ENCODE measurements around the gene GRK1.

GRK1 gene

DNA sequence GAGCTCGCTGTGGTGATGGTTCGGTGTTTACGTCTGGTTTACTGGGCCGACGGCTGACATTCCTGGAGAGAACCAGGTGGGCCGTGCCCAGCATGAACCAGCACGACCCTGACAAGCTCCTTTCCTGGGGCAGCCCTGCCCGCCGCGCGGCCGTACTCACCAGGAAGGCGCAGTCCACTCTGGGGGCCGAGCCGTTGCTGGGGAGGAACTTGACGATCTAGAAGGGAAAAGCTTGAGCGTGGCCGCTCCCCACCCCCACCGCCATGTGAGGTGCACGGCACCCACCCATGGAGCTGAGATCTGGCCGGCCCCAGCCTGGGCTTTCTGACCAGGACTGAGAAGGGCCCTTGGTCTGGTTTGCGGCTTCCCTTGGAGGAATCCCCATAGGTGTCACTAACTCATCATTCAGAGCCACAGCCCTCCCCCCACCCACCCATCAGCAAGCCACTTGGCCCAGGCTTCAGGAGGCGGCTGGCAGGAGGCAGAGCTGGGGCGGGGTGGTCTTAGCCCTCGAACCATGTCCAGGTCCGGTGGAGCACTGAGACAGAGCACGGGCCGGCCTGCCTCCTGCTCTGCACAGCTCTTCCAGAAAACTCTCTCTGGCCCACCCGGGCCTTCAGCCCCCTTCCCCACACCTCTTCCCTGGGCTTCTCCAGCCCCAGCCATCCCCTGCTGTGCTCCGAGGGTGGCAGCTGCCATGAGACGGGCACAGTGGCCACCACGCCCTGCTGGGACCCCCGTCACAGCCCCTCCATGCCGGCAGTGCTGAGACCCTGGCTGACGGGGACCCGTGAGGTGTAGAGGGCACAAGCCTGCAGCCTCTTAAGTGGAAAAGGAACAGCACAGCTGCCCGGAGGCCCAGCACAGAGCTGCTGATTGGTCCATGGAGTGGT, 15.3 kb upstream of the GRK1 start:
- DNase-seq = no peak

GRCh38 chr13:113652404-113653263, 14.4 kb upstream of the GRK1 start:
- DNase-seq = no peak

GRCh38 chr13:113653264-113654174, 13.5 kb upstream of the GRK1 start:
- DNase-seq = peak; percentile 34

GRCh38 chr13:113654175-113654560, 12.9 kb upstream of the GRK1 start:
- no peak for DNase-seq

GRCh38 chr13:113654591-113655345, 12.3 kb upstream of the GRK1 start:
- no peak for DNase-seq

- no peak for DNase-seq
Measured at GRCh38 chr13:113655346-113656002, 11.5 kb upstream of the GRK1 start.

DNA sequence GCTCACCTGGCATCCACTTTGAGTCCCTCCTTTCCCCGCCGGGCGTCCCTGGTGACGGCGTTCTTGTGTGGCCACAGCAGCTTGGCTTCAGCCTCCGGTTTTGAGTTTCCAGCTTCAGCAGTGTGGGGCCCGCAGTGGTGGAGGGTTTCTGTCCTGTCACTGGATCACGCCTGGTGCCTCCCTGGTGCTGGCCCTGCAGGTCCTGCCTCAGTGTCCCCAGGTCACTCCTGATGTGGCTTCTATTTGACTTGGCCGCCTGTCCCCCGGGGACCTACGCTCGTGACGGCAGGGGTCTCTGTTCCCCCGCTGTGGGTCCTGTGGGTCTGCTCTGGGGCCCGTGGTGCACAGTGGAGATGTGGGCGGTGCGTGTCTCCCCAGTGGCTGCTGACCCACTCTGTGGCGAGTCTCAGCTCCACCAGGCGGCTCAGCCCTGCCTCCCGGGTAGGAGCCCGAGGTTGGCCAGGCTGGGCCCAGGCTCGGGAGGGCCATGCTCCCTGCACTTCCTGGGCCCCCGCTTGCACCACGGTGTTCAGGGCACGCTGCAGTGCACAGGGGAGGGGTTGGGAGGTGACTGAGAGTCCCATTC, 10.9 kb upstream of the GRK1 start:
- DNase-seq = no peak

DNA sequence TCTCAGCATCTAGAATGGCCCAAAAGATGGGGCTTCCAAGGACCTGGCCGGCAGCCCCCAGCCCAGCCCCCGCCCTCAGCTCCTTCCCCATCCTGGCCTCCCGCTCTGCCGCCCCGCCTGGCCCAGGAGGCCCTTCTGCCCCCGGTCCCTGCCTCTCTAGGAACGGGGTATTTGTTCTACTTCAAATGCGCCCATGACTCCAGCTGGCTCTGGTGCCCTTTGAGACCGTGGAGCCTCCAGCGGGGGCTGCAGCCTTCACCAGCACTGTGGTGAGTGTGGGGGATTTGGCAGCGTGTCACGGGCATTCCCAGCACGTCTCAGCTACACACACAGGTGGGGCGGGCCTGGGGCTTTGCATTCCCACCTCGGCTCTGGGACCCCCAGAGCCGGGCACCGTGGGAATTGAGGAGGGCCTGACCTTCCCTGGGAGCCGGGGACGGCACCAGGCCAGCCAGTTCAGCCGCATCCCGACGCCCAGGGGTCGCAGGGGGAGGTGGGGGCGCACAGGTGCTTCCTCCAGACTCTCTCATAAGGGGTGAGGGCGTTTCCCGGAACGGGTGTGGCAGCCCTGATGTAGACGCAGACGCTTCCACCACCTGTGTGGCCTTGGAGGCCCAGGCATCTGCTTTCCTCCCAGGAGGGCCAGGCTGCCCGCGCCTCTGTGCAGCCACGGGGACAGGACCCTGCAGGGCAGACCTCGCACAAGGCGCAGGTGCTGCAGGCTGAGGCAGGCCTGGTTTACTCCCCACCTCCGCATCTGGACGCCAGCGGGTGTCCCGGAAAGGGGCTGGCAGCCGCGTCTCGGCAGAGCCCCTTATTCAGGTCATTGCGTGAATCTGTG, 10.0 kb upstream of the GRK1 start:
- DNase-seq = peak; percentile 65

DNA sequence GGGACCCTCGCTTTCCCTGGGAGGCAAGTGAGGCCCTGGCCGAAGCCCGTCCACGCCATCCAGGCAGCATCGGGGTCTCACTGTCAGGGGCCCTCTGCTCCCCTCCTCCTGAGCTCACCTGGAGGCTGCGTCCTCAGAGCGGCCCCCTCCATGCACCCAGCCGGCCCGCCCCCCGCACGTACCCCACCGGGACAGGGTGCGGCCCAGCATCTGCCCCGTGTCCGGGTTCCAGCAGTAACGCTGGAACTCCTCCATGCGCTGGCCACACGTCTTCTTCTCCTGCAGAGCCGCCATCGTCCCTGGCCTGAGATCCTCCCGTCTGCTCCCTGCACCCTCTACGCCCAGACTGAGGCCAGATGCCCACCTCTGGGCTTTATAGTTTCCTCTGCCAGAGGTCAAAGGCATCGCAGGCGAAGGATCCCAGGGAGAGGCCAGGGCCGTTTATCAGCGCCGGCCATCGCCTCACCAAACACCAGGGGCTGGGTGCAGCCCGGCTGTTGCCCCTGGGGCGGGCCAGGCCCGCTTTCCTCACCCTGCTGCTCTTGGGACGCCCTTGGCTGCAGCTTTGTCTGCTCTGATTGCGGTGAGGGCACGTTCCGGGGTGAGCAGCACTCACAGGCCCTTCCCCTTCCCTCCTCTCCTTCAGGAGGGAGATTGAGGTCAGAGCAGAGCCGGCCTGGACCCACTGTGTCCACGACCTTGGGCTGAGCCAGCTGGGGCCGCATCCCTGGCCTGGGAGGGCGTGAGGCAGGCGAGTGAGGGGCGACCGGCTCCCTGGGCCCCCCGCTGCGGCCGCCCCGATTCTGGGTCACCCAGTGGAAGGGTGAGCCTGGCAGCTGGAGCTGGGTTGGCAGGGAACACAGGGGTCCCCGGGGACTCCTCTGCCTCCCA, 8.9 kb upstream of the GRK1 start, which contains the start of gene ATP4B:
ATP4B (minus strand) TSS at position 348 of the 891 bp plus-strand sequence; CDS start at position 294, 54 bp downstream.
- DNase-seq = no peak

DNA sequence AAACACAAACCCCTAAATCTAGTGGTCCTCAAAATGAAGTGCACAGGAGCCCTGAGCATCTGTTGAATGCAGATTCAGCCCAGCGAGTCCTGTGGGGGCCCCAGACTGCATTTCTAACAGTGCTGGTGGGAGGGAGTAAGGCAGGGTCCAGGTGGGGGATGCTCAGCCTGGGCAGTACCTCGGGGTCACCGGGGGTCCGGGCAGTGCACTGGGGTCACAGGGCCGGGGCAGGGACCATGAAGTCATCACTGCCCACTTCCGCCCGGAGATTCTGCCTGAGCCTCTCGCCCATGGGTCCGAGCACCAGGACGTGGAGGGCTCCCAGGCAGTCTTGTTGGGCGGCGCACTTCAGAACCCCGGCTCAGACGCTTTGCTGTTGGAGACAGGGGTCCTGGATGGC, 8.2 kb upstream of the GRK1 start:
- DNase-seq = no peak

DNA sequence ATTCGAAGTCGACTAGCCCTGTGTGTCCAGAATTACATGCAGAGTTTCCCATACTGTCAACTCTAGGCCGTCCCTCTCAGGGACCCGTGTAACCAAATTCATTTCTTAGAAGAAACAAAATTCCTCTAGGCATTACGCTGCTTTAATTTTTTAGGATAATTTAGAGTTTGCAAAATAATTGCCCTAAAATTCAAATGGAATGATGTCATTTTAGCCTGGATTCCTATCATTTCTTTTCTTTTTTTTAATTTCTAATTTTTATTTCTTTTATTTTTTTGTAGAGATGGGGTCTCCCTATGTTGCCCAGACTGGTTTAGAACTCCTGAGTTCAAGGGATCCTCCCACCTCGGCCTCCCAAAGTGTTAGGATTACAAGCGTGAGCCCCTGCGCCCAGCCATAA, 7.7 kb upstream of the GRK1 start:
- DNase-seq = no peak

DNA sequence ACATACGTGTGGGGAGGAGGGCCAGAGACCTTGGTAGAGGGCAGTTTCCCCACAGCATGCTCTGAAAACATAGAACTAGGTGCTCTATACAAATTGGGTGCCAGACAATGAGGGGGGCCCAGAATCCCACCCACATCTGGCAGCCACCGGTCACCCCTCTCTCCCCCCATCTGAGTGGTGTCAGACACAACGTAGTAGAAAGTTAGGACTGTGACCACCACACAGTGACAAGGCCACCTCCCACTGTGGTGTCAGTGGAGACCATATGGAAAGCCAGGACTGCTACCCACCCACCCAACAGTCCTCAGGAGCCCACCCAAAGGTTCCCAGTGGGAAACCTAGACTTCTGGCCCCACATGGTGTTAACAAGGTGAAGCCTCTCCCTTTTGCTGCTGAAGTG, 7.0 kb upstream of the GRK1 start:
- DNase-seq = no peak

DNA sequence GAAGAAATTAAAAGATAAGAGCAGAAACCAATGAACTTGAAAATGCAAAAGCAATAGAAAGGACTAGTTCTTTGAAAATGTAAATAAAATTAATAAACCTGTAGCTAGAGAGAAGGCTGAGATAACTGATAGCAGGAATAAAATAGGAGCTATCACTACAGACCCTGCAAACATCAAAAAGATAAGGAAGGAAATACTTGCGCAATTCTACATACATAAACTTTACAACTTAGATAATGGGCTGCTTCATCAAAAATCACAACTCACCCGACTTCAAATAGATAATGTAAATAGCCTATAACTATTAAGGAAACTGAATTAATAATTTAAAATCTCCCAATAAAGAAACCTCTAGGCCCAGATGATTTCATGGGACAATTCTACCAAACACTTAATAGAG, 5.5 kb upstream of the GRK1 start:
- DNase-seq = no peak

GRCh38 chr13:113663934-113664333, 3.1 kb upstream of the GRK1 start:
- no peak for DNase-seq

- DNase-seq = no peak
Measured at GRCh38 chr13:113664751-113665596, 2.0 kb upstream of the GRK1 start.

- DNase-seq = no peak
Measured at GRCh38 chr13:113665597-113666328, 1.3 kb upstream of the GRK1 start.

GRCh38 chr13:113666329-113666670, 719 bp upstream of the GRK1 start:
- DNase-seq = no peak

Data from NCI-H2171 (cell line).